ENCODE measurements around the gene EDN1.
"Not testable (repeated sequence)": the region's sequence is repeated elsewhere in the genome, so short reads cannot be mapped to it uniquely, and the experiment has no call there.

The EDN1 gene

GRCh38 chr6:12295558-12296254 is 5.5 kb downstream of the EDN1 start:
- DNase-seq, result no peak

GRCh38 chr6:12296255-12296573 is 6.1 kb downstream of the EDN1 start:
- no peak for DNase-seq

GRCh38 chr6:12296604-12297003 is 6.4 kb downstream of the EDN1 start:
- DNase-seq, result no peak

- DNase-seq, result no peak
Observed at GRCh38 chr6:12297363-12298016, 7.3 kb downstream of the EDN1 start.

- no peak for DNase-seq
Observed at GRCh38 chr6:12298017-12298978, 8.1 kb downstream of the EDN1 start.

GRCh38 chr6:12298995-12299394 is 8.8 kb downstream of the EDN1 start:
- DNase-seq, result no peak

GRCh38 chr6:12301018-12301417 is 10.9 kb downstream of the EDN1 start:
- no peak for DNase-seq

GRCh38 chr6:12304487-12304886 is 14.3 kb downstream of the EDN1 start:
- no peak for DNase-seq

GRCh38 chr6:12309070-12309469 is 18.9 kb downstream of the EDN1 start:
- DNase-seq, result no peak

GRCh38 chr6:12311106-12311505 is 20.9 kb downstream of the EDN1 start:
- no peak for DNase-seq

- no peak for DNase-seq
Observed at GRCh38 chr6:12312736-12313135, 22.6 kb downstream of the EDN1 start.

GRCh38 chr6:12313306-12313991 is 23.3 kb downstream of the EDN1 start:
- DNase-seq, result no peak

GRCh38 chr6:12313992-12314589 is 23.9 kb downstream of the EDN1 start:
- DNase-seq, result no peak

- DNase-seq, result no peak
Observed at GRCh38 chr6:12314751-12315150, 24.6 kb downstream of the EDN1 start.

GRCh38 chr6:12315292-12316081 is 25.3 kb downstream of the EDN1 start:
- no peak for DNase-seq

- no peak for DNase-seq
Observed at GRCh38 chr6:12318749-12319148, 28.6 kb downstream of the EDN1 start.

GRCh38 chr6:12320074-12320473 is 29.9 kb downstream of the EDN1 start:
- DNase-seq, result not testable (repeated sequence)

- DNase-seq, result no peak
Observed at GRCh38 chr6:12324099-12324498, 33.9 kb downstream of the EDN1 start.

- DNase-seq, result no peak
Observed at GRCh38 chr6:12324748-12325147, 34.6 kb downstream of the EDN1 start.

- DNase-seq, result no peak
Observed at GRCh38 chr6:12325872-12326271, 35.7 kb downstream of the EDN1 start.

GRCh38 chr6:12327391-12327790 is 37.2 kb downstream of the EDN1 start:
- no peak for DNase-seq

GRCh38 chr6:12327988-12328387 is 37.8 kb downstream of the EDN1 start:
- no peak for DNase-seq
